Stimulated activated CD4-positive, alpha-beta T cell treated with anti-CD3 and anti-CD28 coated beads, Interleukin-1b, Interleukin-23, amount 100 ng/mL, for 1 hour (primary cell): Measurements from ENCODE around the gene RAP1GAP.
"Not testable (repeated sequence)": the region's sequence is repeated elsewhere in the genome, so short reads cannot be mapped to it uniquely, and the experiment has no call there.

ENCODE experiments used
- DNase-seq, 2 donors: peaks; one replicate each; pipeline ENCODE4 v3.0.0-alpha.2; 2020; ENCODE audit warnings: low read depth in 2 of 2

Gene RAP1GAP

GRCh38 chr1:21569820-21570527 lies 99.2 kb downstream of the RAP1GAP start:
- DNase-seq = no peak

DNA sequence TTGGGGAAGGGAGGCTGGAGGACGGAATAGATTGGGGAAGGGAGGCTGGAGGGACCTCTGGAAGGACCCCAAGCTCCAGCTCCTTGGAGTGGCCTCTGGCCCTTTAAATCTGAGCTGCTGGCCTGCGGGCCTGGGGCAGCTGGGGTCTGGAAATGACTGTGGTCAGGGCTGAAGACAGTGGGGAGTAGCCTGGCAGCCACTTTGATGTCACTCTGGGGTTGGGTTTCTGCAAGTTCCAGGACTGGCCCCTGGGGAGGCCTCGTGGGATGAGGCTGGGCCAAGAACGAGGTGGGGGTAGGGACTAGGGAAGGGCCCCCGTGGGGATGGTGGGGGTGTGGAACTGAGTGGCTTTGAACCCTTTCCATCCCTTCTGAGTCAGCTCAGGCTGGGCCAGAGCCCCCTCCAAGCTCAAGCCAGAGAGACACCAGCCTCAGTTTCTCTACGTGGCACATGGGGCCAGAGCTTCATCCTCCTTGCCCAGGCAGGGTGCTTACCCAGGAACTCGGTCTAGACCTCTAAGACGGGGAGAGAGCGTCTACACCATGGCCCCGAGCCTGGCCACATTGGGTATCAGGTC lies 100.3 kb downstream of the RAP1GAP start:
- DNase-seq = no peak

GRCh38 chr1:21568006-21568746 lies 101.0 kb downstream of the RAP1GAP start:
- DNase-seq = no peak

GRCh38 chr1:21567241-21568005 lies 101.7 kb downstream of the RAP1GAP start:
- DNase-seq = no peak

- not testable (repeated sequence) for DNase-seq
Observed at GRCh38 chr1:21566361-21566760, 102.8 kb downstream of the RAP1GAP start.

- no peak for DNase-seq
Observed at GRCh38 chr1:21565285-21565684, 103.9 kb downstream of the RAP1GAP start.

GRCh38 chr1:21564521-21565095 lies 104.5 kb downstream of the RAP1GAP start:
- DNase-seq = no peak

DNA sequence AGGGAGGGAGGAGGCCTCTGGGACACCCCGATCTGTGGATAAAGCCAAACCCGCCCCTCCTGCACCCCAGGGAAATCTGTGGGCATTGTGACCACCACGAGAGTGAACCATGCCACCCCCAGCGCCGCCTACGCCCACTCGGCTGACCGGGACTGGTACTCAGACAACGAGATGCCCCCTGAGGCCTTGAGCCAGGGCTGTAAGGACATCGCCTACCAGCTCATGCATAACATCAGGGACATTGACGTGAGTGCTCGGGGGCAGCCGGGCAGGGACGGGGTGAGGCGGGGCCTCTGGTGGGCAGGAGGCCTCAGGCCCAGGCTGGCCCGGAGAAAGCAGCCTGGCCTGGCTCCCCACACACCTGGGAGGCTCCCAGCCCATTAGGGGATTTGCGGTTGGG lies 105.2 kb downstream of the RAP1GAP start:
- DNase-seq = no peak

GRCh38 chr1:21562896-21563295 lies 106.3 kb downstream of the RAP1GAP start:
- DNase-seq = no peak

GRCh38 chr1:21560916-21561638 lies 108.1 kb downstream of the RAP1GAP start:
- no peak for DNase-seq

GRCh38 chr1:21559788-21560567 lies 109.2 kb downstream of the RAP1GAP start:
- DNase-seq = no peak

DNA sequence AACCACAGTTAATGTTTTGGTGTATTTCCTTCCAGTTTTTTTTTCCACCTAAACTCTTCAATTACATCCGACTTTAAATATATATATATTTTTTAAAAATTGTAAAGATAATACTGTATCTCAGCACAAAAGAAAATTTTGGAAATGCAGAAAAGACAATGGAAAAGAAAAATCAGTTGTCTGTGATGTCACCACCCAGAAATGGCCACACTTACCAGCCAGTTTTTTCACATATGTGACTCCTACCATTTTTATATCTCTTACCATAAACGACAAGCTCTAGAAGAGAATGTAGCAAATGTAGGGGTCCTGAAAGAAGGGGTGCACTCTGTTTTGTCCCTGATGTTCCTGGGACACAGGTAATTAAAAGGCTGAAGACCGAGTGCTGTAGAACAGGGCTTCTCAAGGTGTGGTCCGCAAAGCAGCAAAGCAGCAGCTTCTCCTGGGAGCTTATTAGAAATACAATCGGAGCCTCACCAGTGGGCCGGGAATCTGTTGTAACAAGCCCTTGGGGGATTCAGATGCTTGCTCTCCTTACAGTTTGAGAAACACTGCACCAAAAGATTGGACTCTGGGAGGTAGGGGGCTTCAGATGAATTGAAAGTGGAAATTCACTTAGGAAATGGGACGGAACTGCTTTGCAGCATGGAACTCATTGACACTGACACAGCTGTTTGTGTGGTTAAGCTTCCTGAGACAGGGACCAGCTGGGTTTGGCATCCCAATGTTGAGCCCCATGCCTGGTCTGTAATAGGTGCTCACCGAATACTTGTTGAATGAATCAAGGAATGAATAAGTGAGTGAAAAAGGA lies 115.8 kb downstream of the RAP1GAP start:
- DNase-seq = no peak

- no peak for DNase-seq
Observed at GRCh38 chr1:21552715-21553114, 116.4 kb downstream of the RAP1GAP start.

DNA sequence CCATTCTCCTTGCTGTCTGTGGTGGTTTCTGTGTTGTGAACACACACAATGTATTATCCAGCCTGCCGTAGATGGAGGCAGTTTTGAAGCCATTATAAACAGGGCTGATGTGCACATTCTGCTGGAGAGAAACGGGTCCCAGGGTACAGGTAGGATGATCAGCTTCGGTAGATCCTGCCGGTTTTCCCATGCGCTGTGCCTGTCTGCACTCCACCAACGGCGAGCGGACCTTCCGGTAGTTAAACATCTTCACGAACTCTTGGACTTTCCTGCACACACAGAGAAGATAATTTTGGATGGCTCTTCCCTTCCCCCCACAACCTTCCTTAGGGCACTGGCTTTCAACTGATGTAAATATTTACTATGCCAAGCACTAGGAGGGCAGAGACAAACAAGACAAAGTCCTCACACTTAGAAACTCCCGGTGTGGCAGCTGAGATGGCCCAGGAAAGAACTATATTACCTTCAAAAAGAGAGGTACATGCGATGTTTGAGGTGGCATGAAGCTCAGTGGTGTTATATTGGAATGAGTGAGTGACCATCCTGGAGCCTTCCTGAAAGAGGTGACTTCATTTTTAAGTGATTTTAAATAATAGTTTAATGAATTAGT lies 118.2 kb downstream of the RAP1GAP start:
- DNase-seq = no peak

GRCh38 chr1:21550097-21550496 lies 119.1 kb downstream of the RAP1GAP start:
- DNase-seq = no peak

GRCh38 chr1:21547876-21548275 lies 121.3 kb downstream of the RAP1GAP start:
- DNase-seq = no peak
